ENCODE results near the gene FBXO2. TPM values are rescaled to one million over a fixed set of nuclear protein-coding genes. Genes with fewer than 3 reads are reported as not detected.

Gene FBXO2
- total RNA-seq, 4 donors from 2014 or later, result 1.7 to 7.4 (median 2.8) TPM

- Histone ChIP-seq H3K9me3 (no peaks in the 10 kb centered on the region), H3K4me1 (no peaks in the 10 kb centered on the region), H3K36me3 (no peaks in the 10 kb centered on the region), H3K27ac (no peak overlapping the region), H3K4me3 (no peak overlapping the region), H3K27me3 (no peaks in the 10 kb centered on the region)
- DNase-seq, result no peak
- no peak for TF ChIP-seq POLR2A (IDR thresholded peaks at IDR 0.05)
- TF ChIP-seq, protein P1, sequence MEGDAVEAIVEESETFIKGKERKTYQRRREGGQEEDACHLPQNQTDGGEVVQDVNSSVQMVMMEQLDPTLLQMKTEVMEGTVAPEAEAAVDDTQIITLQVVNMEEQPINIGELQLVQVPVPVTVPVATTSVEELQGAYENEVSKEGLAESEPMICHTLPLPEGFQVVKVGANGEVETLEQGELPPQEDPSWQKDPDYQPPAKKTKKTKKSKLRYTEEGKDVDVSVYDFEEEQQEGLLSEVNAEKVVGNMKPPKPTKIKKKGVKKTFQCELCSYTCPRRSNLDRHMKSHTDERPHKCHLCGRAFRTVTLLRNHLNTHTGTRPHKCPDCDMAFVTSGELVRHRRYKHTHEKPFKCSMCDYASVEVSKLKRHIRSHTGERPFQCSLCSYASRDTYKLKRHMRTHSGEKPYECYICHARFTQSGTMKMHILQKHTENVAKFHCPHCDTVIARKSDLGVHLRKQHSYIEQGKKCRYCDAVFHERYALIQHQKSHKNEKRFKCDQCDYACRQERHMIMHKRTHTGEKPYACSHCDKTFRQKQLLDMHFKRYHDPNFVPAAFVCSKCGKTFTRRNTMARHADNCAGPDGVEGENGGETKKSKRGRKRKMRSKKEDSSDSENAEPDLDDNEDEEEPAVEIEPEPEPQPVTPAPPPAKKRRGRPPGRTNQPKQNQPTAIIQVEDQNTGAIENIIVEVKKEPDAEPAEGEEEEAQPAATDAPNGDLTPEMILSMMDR (IDR thresholded peaks at IDR 0.05), result no peak
Observed at GRCh38 chr1:11598461-11598860, 55.8 kb downstream of the FBXO2 start.

Other genes starting within 250 kb of the FBXO2 start
- gene DISP3, start 175.3 kb downstream of the FBXO2 start, total RNA-seq, result 1 to 10 TPM in 2 of 4 donors, under 1 TPM in 1, not detected in 1; 0.54 to 2.4 (median 1.8) TPM
- gene FBXO44, start 448 bp upstream of the FBXO2 start, total RNA-seq, result 10 to 100 TPM; 11.2 to 43.7 (median 15.0) TPM
- gene FBXO6, start 9.8 kb upstream of the FBXO2 start, total RNA-seq, result 10 to 100 TPM in 2 of 4 donors, 1 to 10 TPM in 1, not detected in 1; 5.6 to 10.3 (median 10.3) TPM
- 10 to 100 TPM in 3 of 4 donors, 1 to 10 TPM in 1; 10.0 to 50.3 (median 11.5) TPM for gene MAD2L2, start 26.7 kb upstream of the FBXO2 start, total RNA-seq
- not detected for gene DRAXIN, start 37.3 kb upstream of the FBXO2 start, total RNA-seq
- 10 to 100 TPM in 3 of 4 donors, 1 to 10 TPM in 1; 9.5 to 32.2 (median 25.5) TPM for gene AGTRAP, start 81.7 kb upstream of the FBXO2 start, total RNA-seq
- not detected for gene C1orf167, start 107.8 kb upstream of the FBXO2 start, total RNA-seq
- gene MTHFR, start 151.5 kb upstream of the FBXO2 start, total RNA-seq, result 100 to 1,000 TPM in 1 of 4 donors, 10 to 100 TPM in 3; 82.0 to 130 (median 87.3) TPM
- gene CLCN6, start 151.8 kb upstream of the FBXO2 start, total RNA-seq, result 10 to 100 TPM; 28.4 to 63.7 (median 30.2) TPM
- not detected for gene NPPA, start 193.4 kb upstream of the FBXO2 start, total RNA-seq
- gene NPPB, start 204.5 kb upstream of the FBXO2 start, total RNA-seq, result not detected

Measured in Peyer's patch (tissue), 4 donors.